CD14-positive monocyte (primary cell): ENCODE results near the gene PCGF3. TPM values are rescaled to one million over a fixed set of nuclear protein-coding genes. Genes with fewer than 3 reads are reported as not detected.

Source experiments
- DNase-seq, 3 donors: peaks; one replicate each; pipeline ENCODE4 v3.0.0-alpha.2; 2011 to 2022
- H2AFZ ChIP-seq: 2 replicates; pipeline ENCODE4 v1.6.0; 2012; ENCODE audit warnings: mild to moderate bottlenecking, low read depth, low read length, inconsistent platforms; ENCODE audit not compliant: insufficient read depth, poor library complexity, severe bottlenecking
- H3K27ac ChIP-seq, 2 donors: 1 replicate in 1 of 2; 2 replicates in 1 of 2; pipeline ENCODE4 v1.5.1; 2012 to 2013; ENCODE audit warnings: low read length in 2 of 2, control low read depth in 1 of 2, inconsistent platforms in 1 of 2, low read depth in 1 of 2, mild to moderate bottlenecking in 1 of 2
- H3K27me3 ChIP-seq, 2 donors: one replicate each; pipeline versions ENCODE4 v1.6.0 to v1.6.1; 2011 to 2013; ENCODE audit warnings: low read length in 2 of 2; ENCODE audit not compliant: control insufficient read depth in 2 of 2, insufficient read depth in 2 of 2
- H3K36me3 ChIP-seq, 2 donors: replicated peaks in 1 of 2; 1 replicate in 1 of 2; 2 replicates in 1 of 2; pipeline versions ENCODE4 v1.5.1 to v1.6.1; 2012 to 2013; ENCODE audit warnings: low read length in 2 of 2, control low read depth in 1 of 2, inconsistent platforms in 1 of 2, mild to moderate bottlenecking in 1 of 2; ENCODE audit not compliant: insufficient read depth in 2 of 2, control insufficient read depth in 1 of 2
- H3K4me1 ChIP-seq, 2 donors: 1 replicate in 1 of 2; 2 replicates in 1 of 2; pipeline versions ENCODE4 v1.5.1 to v1.6.1; 2012 to 2013; ENCODE audit warnings: low read length in 2 of 2, control low read depth in 1 of 2, inconsistent platforms in 1 of 2, mild to moderate bottlenecking in 1 of 2, moderate library complexity in 1 of 2; ENCODE audit not compliant: insufficient read depth in 2 of 2, control insufficient read depth in 1 of 2
- H3K4me2 ChIP-seq: replicated peaks from 2 replicates; pipeline ENCODE3; 2012; ENCODE audit warnings: low read length, moderate library complexity, mild to moderate bottlenecking; ENCODE audit not compliant: poor library complexity, severe bottlenecking; ENCODE audit errors: extremely low read depth
- H3K4me3 ChIP-seq, 3 experiments: fragments of 200-600 bp in 1 of 3; sonication (generic) in 1 of 3; replicated peaks in 1 of 3; 1 replicate in 2 of 3; 2 replicates in 1 of 3; pipeline ENCODE4 v1.5.1; 2011 to 2013; ENCODE audit warnings: low read length in 3 of 3, mild to moderate bottlenecking in 3 of 3, control low read depth in 2 of 3, low read depth in 2 of 3, inconsistent platforms in 1 of 3, moderate library complexity in 1 of 3
- H3K79me2 ChIP-seq: 2 replicates; pipeline ENCODE4 v1.6.0; 2012; ENCODE audit warnings: mild to moderate bottlenecking, control low read depth, inconsistent platforms, low read length, moderate library complexity; ENCODE audit not compliant: insufficient read depth
- H3K9ac ChIP-seq: 2 replicates; pipeline ENCODE4 v1.6.0; 2017; ENCODE audit warnings: low read length, mild to moderate bottlenecking; ENCODE audit not compliant: insufficient read depth, poor library complexity, severe bottlenecking
- H3K9me3 ChIP-seq, 2 donors: replicated peaks in 1 of 2; 1 replicate in 1 of 2; 2 replicates in 1 of 2; pipeline versions ENCODE4 v1.5.1 to v1.6.1; 2012 to 2013; ENCODE audit warnings: low read length in 2 of 2, control low read depth in 1 of 2; ENCODE audit not compliant: control insufficient read depth in 1 of 2, insufficient read depth in 1 of 2
- H4K20me1 ChIP-seq: 2 replicates; pipeline ENCODE4 v1.6.0; 2012; ENCODE audit warnings: mild to moderate bottlenecking, low read length, control low read depth, moderate library complexity; ENCODE audit not compliant: insufficient read depth
- H3K27ac Mint-ChIP-seq, 7 donors: one replicate each; pipeline ENCODE4 v1.8.0; 2020; ENCODE audit warnings: mild to moderate bottlenecking in 7 of 7, mixed read lengths in 7 of 7, moderate library complexity in 6 of 7, inconsistent platforms in 2 of 7
- H3K27me3 Mint-ChIP-seq, 3 donors: one replicate each; pipeline ENCODE4 v1.8.0; 2021 to 2022; ENCODE audit warnings: low read depth in 3 of 3, mild to moderate bottlenecking in 3 of 3, mixed read lengths in 3 of 3, moderate library complexity in 3 of 3, inconsistent platforms in 1 of 3
- H3K36me3 Mint-ChIP-seq, 2 donors: one replicate each; pipeline ENCODE4 v1.8.0; 2020; ENCODE audit warnings: mixed read lengths in 2 of 2, inconsistent platforms in 1 of 2, mild to moderate bottlenecking in 1 of 2
- H3K4me1 Mint-ChIP-seq: one replicate; pipeline ENCODE4 v1.8.0; 2020; ENCODE audit warnings: mild to moderate bottlenecking, mixed read lengths
- H3K4me3 Mint-ChIP-seq, 2 donors: one replicate each; pipeline ENCODE4 v1.8.0; 2020; ENCODE audit warnings: mild to moderate bottlenecking in 2 of 2, mixed read lengths in 2 of 2, moderate library complexity in 1 of 2
- H3K9me3 Mint-ChIP-seq, 7 donors: one replicate each; pipeline ENCODE4 v1.8.0; 2020 to 2022; ENCODE audit warnings: mixed read lengths in 7 of 7, mild to moderate bottlenecking in 6 of 7, moderate library complexity in 6 of 7, inconsistent platforms in 2 of 7
- CTCF ChIP-seq: fragments of 200-600 bp; IDR thresholded peaks from one replicate; pipeline ENCODE4 v1.8.0; 2022; ENCODE audit warnings: antibody characterized with exemption, mild to moderate bottlenecking
- WGBS: methylation state at CpG from one replicate; pipeline ENCODE4 v1.1.5; 2013; ENCODE audit warnings: missing lambda C conversion rate; ENCODE audit not compliant: insufficient coverage; 5-methylcytosine and 5-hydroxymethylcytosine counted together
- intact Hi-C, 2 donors: fragments of 100-400 bp; cut with micrococcal nuclease; formaldehyde crosslinking; loops; one replicate each; pipeline versions ENCODE4 v1.15.0 to v1.15.1; 2023
- polyA plus RNA-seq, 3 donors: library from polyadenylated mRNA; depleted of rRNA in 1 of 3; unstranded in 2 of 3; stranded (reverse) in 1 of 3; fragments of 300-500 nt in 2 of 3; fragments of >200 nt in 1 of 3; fragmentation: Illumina TruSeq in 2 of 3; gene quantifications; 1 replicate in 2 of 3; 2 replicates in 1 of 3; pipeline ENCODE4 v1.2.3, GENCODE V29; 2012 to 2021

The PCGF3 gene
- polyA plus RNA-seq, 3 donors: 7.0 to 163 (median 8.3) TPM

GRCh38 chr4:761739-762138 is 56.1 kb downstream of the PCGF3 start:
- Histone ChIP-seq H3K27me3 (no peaks in the 10 kb centered on the region), H2AFZ (no peak overlapping the region), H3K9ac (no peak overlapping the region), H3K79me2 (no peaks in the 10 kb centered on the region), H3K36me3 (peaks cover 21 to 70% of the 10 kb centered on the region in 2 donors), H3K27ac (no peak overlapping the region), H3K4me3 (no peak overlapping the region), H3K4me2 (no peak overlapping the region), H3K4me1 (peaks cover 10 to 17% of the 10 kb centered on the region in 2 donors), H3K9me3 (peaks cover 0 to 8% of the 10 kb centered on the region in 2 donors), H4K20me1 (peaks cover 79% of the 10 kb centered on the region)
- H3K4me1 Mint-ChIP-seq: peaks cover 18% of the 10 kb centered on the region
- no peak for TF ChIP-seq CTCF
- H3K9me3 Mint-ChIP-seq: peaks cover 2 to 18% (median 12%) of the 10 kb centered on the region in 7 donors
- peak overlapping the region in 1 of 7 donors; percentile 6 for H3K27ac Mint-ChIP-seq
- intact Hi-C loops: no loop called here
- no peak overlapping the region for H3K4me3 Mint-ChIP-seq
- peaks cover 0 to 5% (median 2%) of the 10 kb centered on the region in 3 donors for H3K27me3 Mint-ChIP-seq
- DNase-seq: no peak
- WGBS: 99% methylated on average over 11 of the region's 14 CpGs
- H3K36me3 Mint-ChIP-seq: peaks cover 52 to 81% of the 10 kb centered on the region in 2 donors

GRCh38 chr4:762211-763190 is 56.9 kb downstream of the PCGF3 start:
- no peak overlapping the region for H3K4me2 ChIP-seq
- peaks cover 24 to 70% of the 10 kb centered on the region in 2 donors for H3K36me3 ChIP-seq
- TF ChIP-seq CTCF: no peak
- 94% methylated on average over 20 of the region's 24 CpGs for WGBS
- intact Hi-C loops: no loop called here
- H3K27ac ChIP-seq: no peak overlapping the region
- H2AFZ ChIP-seq: no peak overlapping the region
- peaks cover 0 to 8% of the 10 kb centered on the region in 2 donors for H3K9me3 ChIP-seq
- peaks cover 79% of the 10 kb centered on the region for H4K20me1 ChIP-seq
- Mint-ChIP-seq H3K27me3 (peaks cover 0 to 5% (median 2%) of the 10 kb centered on the region in 3 donors), H3K27ac (peak overlapping the region in 3 of 7 donors; percentile 4 to 57 (median 23)), H3K9me3 (peaks cover 2 to 18% (median 12%) of the 10 kb centered on the region in 7 donors), H3K4me3 (no peak overlapping the region), H3K4me1 (peaks cover 18% of the 10 kb centered on the region), H3K36me3 (peaks cover 57 to 81% of the 10 kb centered on the region in 2 donors)
- H3K4me3 ChIP-seq: no peak overlapping the region
- H3K27me3 ChIP-seq: no peaks in the 10 kb centered on the region
- H3K9ac ChIP-seq: no peak overlapping the region
- H3K79me2 ChIP-seq: peaks cover 3% of the 10 kb centered on the region
- no peak for DNase-seq
- H3K4me1 ChIP-seq: peaks cover 10 to 17% of the 10 kb centered on the region in 2 donors
